ENCODE measurements around the gene SLC35G1. TPM values are rescaled to one million over a fixed set of nuclear protein-coding genes. Genes with fewer than 3 reads are reported as not detected.
A peak's percentile ranks its signal among the peaks of the same experiment; 100 is the strongest.

The SLC35G1 gene
- total and polyA plus RNA-seq, 2 of the 8 experiments (the other 6 are each of a cell fraction or from before 2014, with no cell fraction given): 6.2 to 6.4 TPM

DNA sequence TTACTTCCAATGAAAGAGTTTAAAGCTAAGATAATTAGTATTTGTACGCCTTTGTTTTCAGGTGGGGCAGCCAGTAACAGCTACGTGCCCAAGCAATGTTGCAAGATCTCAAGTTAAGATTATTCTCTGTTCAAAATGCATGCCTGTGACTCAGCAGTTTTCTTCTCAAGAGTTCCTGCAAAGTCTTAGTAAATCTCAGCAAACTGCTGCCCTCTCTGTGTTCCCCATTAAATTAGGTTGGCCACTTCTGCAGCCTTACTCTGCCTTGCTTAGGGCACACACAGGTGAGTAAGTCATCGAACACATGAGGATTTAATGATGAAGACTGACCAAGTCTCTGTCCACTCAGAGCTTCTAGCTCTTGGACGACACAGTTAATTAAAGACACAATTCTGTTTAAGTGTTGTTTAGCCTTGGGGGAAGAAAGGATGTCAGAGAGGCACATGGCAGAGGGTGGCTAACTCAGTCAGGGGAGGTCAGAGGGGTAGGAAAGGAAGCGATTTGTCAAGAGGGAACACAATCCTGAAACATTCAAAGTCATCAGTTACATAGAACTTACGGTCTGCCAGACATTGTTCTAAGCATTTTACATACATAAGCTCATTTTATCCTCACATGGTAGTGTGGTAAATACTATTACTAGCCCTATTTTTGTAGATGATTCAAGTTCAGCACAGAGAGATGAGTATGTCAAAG, 20.2 kb upstream of the SLC35G1 start:
- H3K23ac ChIP-seq (ENCODE audit: insufficient read length): no peak overlapping the region
- H3K36me3 ChIP-seq (ENCODE audit: control insufficient read depth in 2 of 4, insufficient read depth in 4 of 4, low read length in 3 of 4): no peaks in the 10 kb centered on the region
- H3K9ac ChIP-seq (replicated peaks in 1 of 4; ENCODE audit: extremely low read depth in 1 of 4, low read depth in 3 of 4, low read length in 3 of 4): no peak overlapping the region
- peaks cover 0 to 2% (median 0%) of the 10 kb centered on the region in 4 experiments; a peak in 2 of 7 replicates for H3K4me1 ChIP-seq (replicated peaks in 1 of 4; ENCODE audit: control insufficient read depth in 3 of 4, insufficient read depth in 4 of 4, low read length in 3 of 4)
- H3K23me2 ChIP-seq (ENCODE audit: low read depth, low read length): no peaks in the 10 kb centered on the region
- POLR2A ChIA-PET (ENCODE audit: partially characterized antibody): no interaction called here
- H3K4ac ChIP-seq (replicated peaks; ENCODE audit: insufficient read length, low read depth, low read length): no peak overlapping the region
- FAIRE-seq: peak; percentile 42
- no peaks in the 10 kb centered on the region for H4K20me1 ChIP-seq (replicated peaks in 1 of 2; ENCODE audit: control insufficient read depth in 1 of 2, insufficient read depth in 2 of 2, low read length in 2 of 2)
- H2AFZ ChIP-seq (ENCODE audit: low read length): peak overlapping the region; percentile 87
- no peak overlapping the region for H3K4me2 ChIP-seq (ENCODE audit: insufficient read depth in 1 of 2, low read depth in 2 of 2, low read length in 2 of 2)
- no peak overlapping the region for H3K14ac ChIP-seq (ENCODE audit: insufficient read length)
- H3K79me2 ChIP-seq (ENCODE audit: control insufficient read depth in 1 of 2, insufficient read depth in 2 of 2, low read length in 2 of 2): no peaks in the 10 kb centered on the region
- no peak overlapping the region for H2BK15ac ChIP-seq (ENCODE audit: low read length)
- no peak overlapping the region for H2BK120ac ChIP-seq (replicated peaks; ENCODE audit: low read depth, low read length)
- H3K18ac ChIP-seq (ENCODE audit: extremely low read depth, low read length): no peak overlapping the region
- no peak overlapping the region for H4K8ac ChIP-seq (ENCODE audit: extremely low read depth, insufficient read depth, low read length)
- H3K79me1 ChIP-seq (ENCODE audit: low read depth, low read length): no peaks in the 10 kb centered on the region
- H2BK5ac ChIP-seq (ENCODE audit: low read depth, low read length): no peak overlapping the region
- no peak overlapping the region for H2BK12ac ChIP-seq (ENCODE audit: low read depth, low read length)
- DNase-seq (ENCODE audit: low read depth in 1 of 2, low spot score in 2 of 2): no peak
- H3K4me3 ChIP-seq (ENCODE audit: extremely low read depth in 1 of 4, insufficient read depth in 2 of 4, low read depth in 3 of 4, low read length in 4 of 4): no peak overlapping the region
- H4K5ac ChIP-seq (ENCODE audit: insufficient read length, low read depth, low read length): no peak overlapping the region
- no peak overlapping the region for H3K27ac ChIP-seq (ENCODE audit: low read depth, low read length)
- peak; percentile 70 for TF ChIP-seq MAFK (IDR thresholded peaks at IDR 0.05; ENCODE audit: low read depth, low read length)
- TF ChIP-seq POLR2AphosphoS5 (IDR thresholded peaks at IDR 0.05; ENCODE audit: low read depth, low read length): no peak
- peak; percentile 93 for TF ChIP-seq BACH1 (IDR thresholded peaks at IDR 0.05; ENCODE audit: low read length)
- TF ChIP-seq, protein P1, sequence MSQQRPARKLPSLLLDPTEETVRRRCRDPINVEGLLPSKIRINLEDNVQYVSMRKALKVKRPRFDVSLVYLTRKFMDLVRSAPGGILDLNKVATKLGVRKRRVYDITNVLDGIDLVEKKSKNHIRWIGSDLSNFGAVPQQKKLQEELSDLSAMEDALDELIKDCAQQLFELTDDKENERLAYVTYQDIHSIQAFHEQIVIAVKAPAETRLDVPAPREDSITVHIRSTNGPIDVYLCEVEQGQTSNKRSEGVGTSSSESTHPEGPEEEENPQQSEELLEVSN (IDR thresholded peaks at IDR 0.05): no peak
- H2AK5ac ChIP-seq (ENCODE audit: low read depth, low read length): no peak overlapping the region
- 89% methylated on average over 6 of the region's 6 CpGs; no CpG with 5 or more reads in 1 of the 2 experiments for WGBS, 2 experiments (ENCODE audit: extremely low coverage in 1 of 2, insufficient coverage in 1 of 2, insufficient read length in 1 of 2, insufficient replicate concordance in 2 of 2, low coverage in 1 of 2, low lambda C conversion rate in 2 of 2, missing lambda C conversion rate in 1 of 2)
- CTCF ChIA-PET (ENCODE audit: partially characterized antibody): interaction anchor here (0.5 to 1.5 kb wide), 4 partner anchors 14 to 128 kb away, joined by 3 to 9 read pairs (median 3); no protein-coding TSS in a partner anchor
- no peak overlapping the region for H3K56ac ChIP-seq (replicated peaks; ENCODE audit: insufficient read length, low read depth, low read length)
- H2BK20ac ChIP-seq (ENCODE audit: low read length): no peak overlapping the region
- no peaks in the 10 kb centered on the region for H3K9me3 ChIP-seq (ENCODE audit: insufficient read depth in 2 of 2, low read depth in 1 of 2, low read length in 1 of 2)
- H3K27me3 ChIP-seq (replicated peaks in 1 of 4; ENCODE audit: control insufficient read depth in 3 of 4, extremely low read depth in 1 of 4, insufficient read depth in 3 of 4, low read length in 3 of 4): no peaks in the 10 kb centered on the region; a peak in 1 of 7 replicates
- peak overlapping the region; percentile 15 for H4K91ac ChIP-seq (replicated peaks; ENCODE audit: insufficient read length, low read length)

Data from H1 (cell line).